GM21515 (cell line): ENCODE measurements around the gene HMGCR.
"Not testable (repeated sequence)": the region's sequence is repeated elsewhere in the genome, so short reads cannot be mapped to it uniquely, and the experiment has no call there.

Source experiments
- ATAC-seq: cut with Tn5 transposase; IDR thresholded peaks from one replicate; pipeline ENCODE4 v1.9.1; 2021; ENCODE audit not compliant: unreplicated experiment

The HMGCR gene

GRCh38 chr5:75336615-75337336 lies at the start of gene HMGCR:
TSS of gene HMGCR (plus strand) at chr5:75337220. CDS start at chr5:75342606, 5,386 bp downstream.
- peak; percentile 99 for ATAC-seq

- ATAC-seq = not testable (repeated sequence)
Measured at GRCh38 chr5:75291844-75292243, 45.2 kb upstream of the HMGCR start.

DNA sequence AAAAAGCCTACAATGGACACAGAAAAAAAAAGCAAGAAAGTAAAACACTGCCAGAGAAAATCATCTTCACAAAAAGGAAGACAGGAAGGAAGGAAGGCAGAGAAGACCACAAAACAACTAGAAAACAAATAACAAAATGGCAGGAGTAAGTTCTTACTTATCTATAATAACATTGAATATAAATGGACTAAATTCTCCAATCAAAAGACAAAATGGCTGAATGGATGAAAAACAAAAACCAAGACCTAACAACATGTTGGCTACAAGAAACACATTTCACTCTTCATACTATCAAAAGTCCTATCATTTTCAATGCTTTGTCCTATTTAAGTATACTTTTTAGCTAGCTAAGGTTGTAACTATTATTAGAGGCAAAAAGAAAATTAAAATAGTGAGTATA lies 36.9 kb upstream of the HMGCR start:
- ATAC-seq = no peak

DNA sequence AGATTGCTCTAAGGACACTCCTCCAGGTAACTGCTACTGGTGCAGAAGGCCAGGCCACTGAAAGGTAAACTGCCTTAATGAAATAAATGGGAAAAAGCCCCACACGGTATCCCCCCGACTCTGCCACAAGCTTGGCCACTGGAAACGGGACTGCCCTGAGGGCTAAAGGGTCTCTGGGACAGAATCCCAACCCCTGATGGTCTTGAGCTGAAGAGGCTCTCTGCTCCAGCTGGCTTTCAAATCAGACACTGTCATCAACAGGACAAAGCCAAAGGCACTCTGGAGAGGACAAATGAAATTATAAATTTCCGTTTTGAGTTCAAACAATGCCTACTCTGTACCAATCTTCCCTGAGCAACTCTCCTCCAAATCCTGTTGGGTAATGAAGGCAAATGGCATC lies 33.6 kb upstream of the HMGCR start:
- ATAC-seq = no peak

DNA sequence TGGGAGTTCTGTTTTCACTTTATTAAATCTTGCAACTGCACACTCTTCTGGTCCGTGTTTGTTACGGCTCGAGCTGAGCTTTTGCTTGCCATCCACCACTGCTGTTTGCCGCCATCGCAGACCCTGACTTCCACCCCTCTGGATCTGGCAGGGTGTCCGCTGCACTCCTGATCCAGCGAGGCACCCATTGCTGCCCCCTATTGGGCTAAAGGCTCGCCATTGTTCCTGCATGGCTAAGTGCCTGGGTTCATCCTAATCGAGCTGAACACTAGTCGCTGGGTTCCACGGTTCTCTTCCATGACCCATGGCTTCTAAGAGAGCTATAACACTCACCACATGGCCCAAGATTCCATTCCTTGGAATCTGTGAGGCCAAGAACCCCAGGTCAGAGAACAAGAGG lies 32.5 kb upstream of the HMGCR start:
- not testable (repeated sequence) for ATAC-seq

DNA sequence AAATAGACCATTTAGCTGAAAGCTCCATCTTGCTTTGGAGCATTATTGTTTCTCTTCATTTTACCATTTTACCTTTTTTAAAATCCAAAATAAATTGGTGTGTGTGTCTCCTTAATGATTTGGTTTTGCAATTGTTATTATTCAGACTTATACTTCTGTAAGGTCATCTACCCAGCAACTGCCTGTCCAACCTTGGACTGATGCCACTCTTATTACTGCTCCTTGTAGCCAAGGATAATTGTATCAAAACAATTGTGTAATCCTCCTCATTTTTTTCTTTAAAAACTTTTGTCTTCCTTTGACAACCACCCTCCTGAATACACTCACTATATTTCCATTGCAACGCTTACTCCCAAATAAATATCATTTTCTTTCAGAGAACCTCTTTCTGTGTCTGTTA lies 30.3 kb upstream of the HMGCR start:
- ATAC-seq = no peak

DNA sequence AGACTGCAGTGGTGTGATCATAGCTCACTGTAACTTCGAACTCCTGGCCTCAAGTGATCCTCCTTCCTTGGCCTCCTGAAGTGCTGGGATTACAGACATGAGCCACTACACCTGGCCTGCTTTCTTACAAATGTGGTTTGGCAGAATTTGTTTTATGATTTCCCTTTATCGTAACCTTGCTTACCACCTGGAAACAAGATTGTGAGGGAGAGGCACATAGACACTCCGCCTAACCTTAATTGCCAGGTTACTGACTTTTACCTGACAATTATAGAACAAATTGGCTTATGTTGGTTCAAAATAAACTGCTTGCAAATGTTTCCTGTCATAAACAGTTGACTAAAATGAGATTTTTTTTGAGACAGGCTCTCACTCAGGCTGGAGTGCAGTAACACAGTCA lies 26.8 kb upstream of the HMGCR start:
- no peak for ATAC-seq

GRCh38 chr5:75319148-75319547 lies 17.9 kb upstream of the HMGCR start:
- ATAC-seq = not testable (repeated sequence)

DNA sequence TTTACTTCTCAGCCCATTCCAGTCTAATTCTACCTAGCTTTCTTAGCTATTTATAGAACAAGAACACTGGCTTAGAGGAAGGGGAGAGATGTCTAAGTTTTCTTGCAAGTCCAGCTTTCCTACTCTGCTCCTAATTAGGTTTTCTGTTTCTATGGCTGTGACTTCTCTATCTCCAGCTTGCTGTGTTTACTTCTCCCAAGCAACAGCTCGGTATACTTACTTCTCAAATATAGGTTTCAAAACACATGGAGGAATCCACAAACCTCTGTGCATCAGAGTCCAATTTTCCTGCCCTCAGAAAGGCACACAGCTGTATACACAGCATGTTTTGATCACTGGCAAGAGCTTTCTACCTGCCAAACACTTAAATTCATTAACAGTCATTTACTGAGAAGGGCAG lies 17.4 kb upstream of the HMGCR start:
- ATAC-seq = no peak

DNA sequence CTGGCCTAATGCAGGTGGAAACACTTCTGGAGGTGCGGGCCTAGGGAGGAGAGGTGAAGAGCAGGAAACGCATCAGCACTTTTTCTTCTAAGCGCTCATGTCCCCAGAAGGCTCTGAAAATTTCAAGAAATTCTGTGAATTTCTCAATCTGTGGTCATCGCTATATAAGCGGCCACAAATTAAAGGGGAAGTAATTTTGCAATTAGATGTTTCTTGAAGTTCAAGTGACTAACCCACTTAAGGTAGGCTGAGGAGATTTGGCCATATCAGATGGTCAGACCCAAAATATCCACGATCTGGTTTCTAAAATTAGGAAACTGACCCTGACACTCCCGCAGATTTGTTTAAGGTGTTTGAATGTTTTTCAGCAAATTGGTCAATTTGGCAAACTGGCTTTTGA lies 16.6 kb upstream of the HMGCR start:
- no peak for ATAC-seq

- ATAC-seq = no peak
Measured at GRCh38 chr5:75322066-75322465, 15.0 kb upstream of the HMGCR start.

DNA sequence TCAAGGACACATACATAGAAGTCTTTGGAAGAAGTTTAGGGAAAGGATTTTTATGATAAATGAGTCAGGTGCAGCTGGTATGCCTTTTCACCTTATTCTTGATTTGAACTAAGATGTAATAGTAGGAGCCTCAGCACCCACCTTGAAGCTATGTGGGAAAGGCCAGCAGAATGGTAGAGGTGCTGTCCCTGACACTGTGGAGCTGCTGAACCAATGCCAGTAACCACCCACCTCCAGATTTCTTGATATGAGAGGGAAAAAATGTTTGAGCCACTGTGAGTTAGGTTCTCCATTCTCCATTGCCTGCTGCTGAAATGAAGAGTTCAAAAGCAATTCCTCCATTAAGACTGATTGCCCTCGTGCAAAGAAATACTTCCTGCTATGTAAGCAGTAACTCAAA lies 12.2 kb upstream of the HMGCR start:
- ATAC-seq = no peak

GRCh38 chr5:75325242-75325641 lies 11.8 kb upstream of the HMGCR start:
- no peak for ATAC-seq

GRCh38 chr5:75330404-75330803 lies 6.6 kb upstream of the HMGCR start:
- no peak for ATAC-seq

- ATAC-seq = no peak
Measured at GRCh38 chr5:75331095-75332090, 5.6 kb upstream of the HMGCR start.

- not testable (repeated sequence) for ATAC-seq
Measured at GRCh38 chr5:75333759-75334158, 3.3 kb upstream of the HMGCR start.

DNA sequence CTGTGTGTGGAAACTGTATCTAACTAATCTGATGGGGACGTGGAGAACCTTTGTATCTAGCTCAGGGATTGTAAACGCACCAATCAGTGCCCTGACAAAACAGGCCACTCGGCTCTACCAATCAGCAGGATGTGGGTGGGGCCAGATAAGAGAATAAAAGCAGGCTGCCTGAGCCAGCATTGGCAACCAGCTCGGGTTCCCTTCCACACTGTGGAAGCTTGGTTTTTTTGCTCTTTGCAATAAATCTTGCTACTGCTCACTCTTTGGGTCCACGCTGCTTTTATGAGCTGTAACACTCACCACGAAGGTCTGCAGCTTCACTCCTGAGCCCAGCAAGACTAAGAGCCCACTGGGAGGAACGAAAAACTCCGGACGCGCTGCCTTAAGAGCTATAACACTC lies 2.6 kb upstream of the HMGCR start:
- ATAC-seq = not testable (repeated sequence)

DNA sequence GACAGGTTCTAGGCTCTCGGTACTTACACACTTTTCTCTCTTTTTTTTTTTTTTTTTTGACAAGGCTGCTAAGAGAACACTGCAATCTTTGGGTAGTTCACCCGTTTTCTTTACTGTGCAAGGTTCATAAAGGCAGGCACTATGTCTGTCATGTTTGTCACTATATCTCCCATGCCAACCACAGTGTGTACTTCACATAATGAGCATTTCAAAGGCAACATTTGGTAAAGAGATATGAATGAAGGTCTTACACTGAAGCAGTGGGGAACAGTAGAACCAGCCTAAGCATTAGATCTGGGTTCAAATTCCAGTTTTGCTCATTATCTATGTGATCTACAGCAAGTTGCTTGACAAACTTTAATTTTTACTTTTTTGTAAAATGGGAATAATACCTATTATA lies 1.5 kb upstream of the HMGCR start:
- no peak for ATAC-seq

GRCh38 chr5:75335952-75336614 lies 937 bp upstream of the HMGCR start:
- peak; percentile 8 for ATAC-seq

DNA sequence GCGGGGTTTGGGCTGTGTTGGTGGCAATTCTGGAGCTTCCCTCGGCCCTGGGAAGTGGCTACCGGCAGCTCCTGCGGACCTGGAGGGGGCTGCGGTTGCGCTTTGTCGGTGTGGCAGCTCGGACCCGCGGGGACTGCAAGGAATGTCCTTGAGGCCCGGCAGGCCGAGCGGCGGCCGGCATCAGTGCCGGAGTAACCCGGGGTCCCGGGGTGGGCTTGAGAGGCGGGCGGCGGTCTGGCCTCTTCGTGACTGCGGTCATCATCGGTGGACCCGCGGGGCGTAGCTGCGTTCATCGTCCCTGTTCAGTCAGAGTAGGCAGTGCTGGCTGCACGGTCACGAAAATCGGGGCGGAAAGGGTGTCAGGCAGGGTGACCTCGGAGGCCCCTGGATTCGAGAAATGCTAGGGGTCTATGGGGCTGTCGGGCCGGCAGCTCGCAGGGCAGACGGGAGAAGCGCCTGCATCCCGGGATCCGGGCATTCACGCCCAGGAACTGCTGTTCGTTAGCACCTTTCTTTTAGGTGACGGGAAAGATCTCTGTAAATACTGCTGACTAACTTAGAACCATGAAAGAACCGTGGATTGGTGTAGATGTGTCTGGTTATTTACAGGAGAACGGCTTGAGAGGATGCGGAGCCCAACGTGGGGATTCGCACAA lies 474 bp downstream of the HMGCR start:
- no peak for ATAC-seq

DNA sequence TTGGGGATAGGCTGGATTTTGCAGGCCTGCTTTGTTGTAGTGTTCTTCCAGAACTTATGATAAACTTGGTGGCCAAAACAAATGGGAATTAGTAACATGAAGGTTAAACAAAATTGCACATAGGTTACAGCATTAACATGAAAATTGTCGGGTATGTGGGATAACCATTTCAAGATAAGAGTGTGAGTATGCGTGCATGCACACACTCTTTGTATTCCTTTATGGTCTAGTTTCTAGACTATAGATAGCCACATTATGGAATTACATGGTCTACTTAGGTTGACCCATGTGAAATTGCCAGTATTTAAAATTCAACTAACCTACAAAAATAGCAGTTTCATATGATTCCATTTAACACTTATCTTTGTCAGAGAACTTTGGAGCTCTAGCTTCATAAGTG lies 1.4 kb downstream of the HMGCR start:
- ATAC-seq = no peak
